Hematopoietic multipotent progenitor cell treated with erythropoietin and hydrocortisone succinate and interleukin-3 and kit ligand, for 4 days (in vitro differentiated cells): ENCODE results near the gene SLC25A51.
"Not testable (repeated sequence)": the region's sequence is repeated elsewhere in the genome, so short reads cannot be mapped to it uniquely, and the experiment has no call there.

ENCODE experiments used
- DNase-seq: peaks from one replicate; pipeline ENCODE4 v3.0.0-alpha.2; 2015

SLC25A51 gene

GRCh38 chr9:37902131-37902530 lies 1.8 kb downstream of the SLC25A51 start:
- no peak for DNase-seq

- DNase-seq, result no peak
Observed at GRCh38 chr9:37899041-37899440, 4.9 kb downstream of the SLC25A51 start.

- DNase-seq, result no peak
Observed at GRCh38 chr9:37897665-37898064, 6.3 kb downstream of the SLC25A51 start.

- no peak for DNase-seq
Observed at GRCh38 chr9:37892063-37892462, 11.9 kb downstream of the SLC25A51 start.

GRCh38 chr9:37891042-37891441 lies 12.9 kb downstream of the SLC25A51 start:
- DNase-seq, result not testable (repeated sequence)

- peak; percentile 26 for DNase-seq
Observed at GRCh38 chr9:37889536-37889935, 14.4 kb downstream of the SLC25A51 start.

GRCh38 chr9:37887977-37888583 lies 15.8 kb downstream of the SLC25A51 start:
- peak; percentile 46 for DNase-seq

- no peak for DNase-seq
Observed at GRCh38 chr9:37880916-37881479, 22.9 kb downstream of the SLC25A51 start.

- no peak for DNase-seq
Observed at GRCh38 chr9:37876376-37876775, 27.6 kb downstream of the SLC25A51 start.

GRCh38 chr9:37873955-37874354 lies 30.0 kb downstream of the SLC25A51 start:
- DNase-seq, result no peak

GRCh38 chr9:37870799-37871176 lies 33.1 kb downstream of the SLC25A51 start:
- DNase-seq, result no peak

GRCh38 chr9:37870081-37870798 lies 33.7 kb downstream of the SLC25A51 start:
- DNase-seq, result no peak

- no peak for DNase-seq
Observed at GRCh38 chr9:37862530-37862929, 41.4 kb downstream of the SLC25A51 start.

- DNase-seq, result peak; percentile 45
Observed at GRCh38 chr9:37859043-37859442, 44.9 kb downstream of the SLC25A51 start.

GRCh38 chr9:37856551-37856950 lies 47.4 kb downstream of the SLC25A51 start:
- DNase-seq, result no peak

- no peak for DNase-seq
Observed at GRCh38 chr9:37852222-37852621, 51.7 kb downstream of the SLC25A51 start.

- DNase-seq, result peak; percentile 25
Observed at GRCh38 chr9:37840560-37841194, 63.2 kb downstream of the SLC25A51 start.

- DNase-seq, result peak; percentile 58
Observed at GRCh38 chr9:37839496-37840461, 64.1 kb downstream of the SLC25A51 start.
